SIG-M5 treated with dmso at 0.1 percent for 504 hours (cell line): ENCODE measurements around the gene FREM1.

ENCODE experiments used
- DNase-seq: peaks from one replicate; lab custom pipeline; 2025; ENCODE audit not compliant: unreplicated experiment; lab: John Stamatoyannopoulos, UW

The FREM1 gene

GRCh38 chr9:14713187-14713767 lies 197.0 kb downstream of the FREM1 start:
- DNase-seq = no peak

DNA sequence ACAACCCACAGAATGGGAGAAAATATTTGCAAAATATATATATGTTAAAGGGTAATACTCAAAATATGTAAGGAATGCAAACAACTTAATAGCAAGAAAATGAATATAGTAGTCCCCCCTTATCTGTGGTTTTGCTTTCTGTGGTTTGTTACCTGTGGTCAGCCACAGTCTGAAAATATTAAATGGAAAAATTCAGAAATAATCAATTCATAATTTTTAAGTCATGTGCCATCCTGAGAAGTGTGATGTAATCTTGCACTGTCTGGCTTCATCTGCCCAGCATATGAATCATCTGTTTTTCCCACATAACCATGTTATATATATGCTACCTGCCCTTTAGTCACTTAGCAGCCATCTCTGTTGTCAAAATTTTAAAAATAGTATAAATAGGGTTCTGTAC lies 199.4 kb downstream of the FREM1 start:
- no peak for DNase-seq

DNA sequence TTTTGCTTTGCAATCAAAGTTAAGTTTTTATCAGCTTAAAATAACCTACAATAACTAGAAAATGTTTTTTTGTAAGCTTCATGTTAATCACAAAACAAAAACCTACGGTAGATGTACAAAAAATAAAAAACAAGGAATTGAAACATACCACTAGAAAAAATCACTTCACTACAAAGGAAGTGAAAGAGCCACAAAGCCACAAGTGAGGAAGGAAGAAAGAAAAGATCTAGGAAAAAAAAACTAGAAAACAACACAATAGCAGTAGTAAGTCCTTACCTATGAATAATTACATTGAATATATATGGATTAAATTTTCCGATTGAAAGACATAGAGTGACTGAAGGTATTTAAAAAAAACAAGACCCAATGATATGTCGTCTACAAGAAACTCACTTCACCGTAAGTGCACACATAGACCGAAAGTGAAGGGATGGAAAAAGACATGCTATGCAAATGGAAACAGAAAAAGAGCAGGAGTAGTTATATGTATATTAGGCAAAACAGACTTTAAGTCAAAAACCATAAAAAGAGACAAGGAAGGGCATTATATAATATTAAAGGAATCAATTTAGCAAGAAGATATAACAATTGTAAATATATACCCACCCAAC lies 203.6 kb downstream of the FREM1 start:
- DNase-seq = no peak

GRCh38 chr9:14705079-14705478 lies 205.1 kb downstream of the FREM1 start:
- no peak for DNase-seq

GRCh38 chr9:14704281-14704680 lies 205.9 kb downstream of the FREM1 start:
- no peak for DNase-seq

GRCh38 chr9:14702200-14702720 lies 208.0 kb downstream of the FREM1 start:
- no peak for DNase-seq

DNA sequence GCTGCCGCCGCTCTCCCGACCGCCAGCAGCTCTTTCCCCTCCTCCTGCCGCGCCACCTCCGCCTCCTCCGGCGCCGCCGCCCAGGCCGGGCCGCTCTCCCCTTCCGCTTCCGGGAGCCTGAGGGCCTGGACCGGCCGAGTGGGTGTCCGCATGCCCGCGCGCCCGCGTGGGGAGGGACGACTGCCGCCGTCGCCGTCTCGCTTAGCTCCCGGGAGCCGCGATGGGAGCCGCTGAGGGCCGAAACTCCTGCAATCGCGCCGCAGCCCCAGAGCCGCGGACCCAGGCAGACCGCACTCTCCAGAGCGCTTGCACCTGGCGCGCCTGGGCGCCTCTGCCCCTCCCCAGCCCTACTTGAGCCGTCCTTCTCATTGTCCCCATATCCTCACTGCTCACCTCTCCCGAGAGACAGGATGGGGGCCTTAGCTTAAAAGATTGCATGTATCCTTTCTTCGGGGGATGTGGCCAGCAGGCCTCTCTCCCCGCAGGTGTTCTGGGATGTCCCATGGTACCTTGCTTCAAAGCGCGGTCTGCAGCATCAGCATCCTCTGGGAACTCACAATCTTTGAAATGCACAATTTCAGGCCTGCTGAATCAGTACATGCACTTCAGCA lies 216.9 kb downstream of the FREM1 start, which contains the start of gene ZDHHC21:
ZDHHC21 (minus strand) TSS at position 182 of the 611 bp plus-strand sequence. CDS start 19,092 bp downstream, outside the sequence.
- DNase-seq = no peak

DNA sequence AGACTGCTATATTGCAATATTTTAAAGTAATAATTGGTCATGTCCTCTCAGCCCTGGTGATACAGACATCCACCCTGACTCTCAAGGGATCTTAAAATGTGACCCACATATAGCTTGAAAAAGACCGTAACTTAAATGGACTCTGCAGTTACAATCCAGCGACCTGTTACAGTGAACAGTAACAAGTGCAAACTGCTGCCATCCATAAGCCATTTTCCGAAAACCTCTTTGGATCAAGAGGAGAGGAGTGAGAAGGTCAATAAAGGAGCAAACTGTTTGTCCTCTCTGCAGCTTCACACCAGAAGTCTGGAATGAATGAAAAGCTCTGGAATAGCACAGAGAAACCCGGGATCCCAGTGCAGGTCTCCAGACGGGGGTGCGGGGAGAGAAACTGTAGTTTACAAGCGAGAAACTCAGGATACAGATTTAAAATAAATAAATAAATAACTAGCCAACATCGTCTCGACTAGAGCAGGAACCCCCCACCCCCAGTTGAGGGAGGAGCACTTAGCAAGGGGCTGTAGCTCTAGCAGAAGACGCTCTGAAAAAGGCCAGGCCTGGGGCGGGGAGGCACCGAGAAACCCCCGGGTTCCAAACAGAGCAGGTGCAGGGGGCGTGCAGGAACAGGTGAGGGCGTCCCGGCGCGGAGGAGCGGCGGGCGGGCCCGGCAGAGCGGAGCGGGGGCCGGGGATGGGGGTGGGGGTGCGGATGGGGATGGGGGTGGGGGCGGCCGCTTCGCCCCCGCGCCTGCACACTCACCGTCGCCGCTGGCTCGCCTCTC lies 217.6 kb downstream of the FREM1 start:
- no peak for DNase-seq

- DNase-seq = no peak
Measured at GRCh38 chr9:14690948-14691730, 219.1 kb downstream of the FREM1 start.

DNA sequence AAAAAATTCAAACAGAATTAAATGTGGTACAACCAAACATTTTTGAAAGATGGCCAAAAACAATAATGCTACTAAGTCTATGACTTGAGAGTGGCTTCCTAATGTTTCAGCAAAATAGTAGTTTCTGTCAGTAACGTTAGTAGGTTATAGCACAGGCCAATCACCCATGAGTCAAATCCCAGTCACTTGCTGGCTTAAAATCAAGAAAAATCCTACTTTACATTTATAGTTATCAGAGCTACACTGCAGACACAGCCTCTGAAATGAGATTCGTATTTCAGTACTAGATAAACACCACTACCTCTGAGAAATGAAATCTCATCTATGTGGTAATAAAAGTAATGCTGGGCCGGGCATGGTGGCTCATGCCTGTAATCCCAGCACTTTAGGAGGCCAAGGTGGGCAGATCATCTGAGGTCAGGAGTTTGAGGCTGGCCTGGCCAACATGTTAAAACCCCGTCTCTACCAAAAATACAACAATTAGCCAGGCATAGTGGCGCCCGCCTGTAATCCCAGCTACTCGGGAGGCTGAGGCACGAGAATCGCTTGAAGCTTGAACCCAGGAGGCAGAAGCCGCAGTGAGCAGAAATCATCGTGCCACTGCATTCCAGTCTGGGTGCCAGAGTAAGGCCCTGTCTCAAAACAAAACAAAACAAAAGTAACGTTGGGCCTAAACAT lies 223.0 kb downstream of the FREM1 start:
- no peak for DNase-seq

- no peak for DNase-seq
Measured at GRCh38 chr9:14686168-14686567, 224.1 kb downstream of the FREM1 start.
